ENCODE results near the gene MAP4K1. TPM values are rescaled to one million over a fixed set of nuclear protein-coding genes. Genes with fewer than 3 reads are reported as not detected.

Gene MAP4K1
- total RNA-seq, 1 experiment from 2014 or later, result 11.1 TPM

- intact Hi-C loops (cut with micrococcal nuclease; ENCODE audit: unreplicated experiment) (loop anchor here (5.0 to 10.0 kb wide), 2 partner anchors 37 to 280 kb away; partner anchors contain the start of genes MRPS12 and SARS2), in situ Hi-C loops (cut with HindIII; ENCODE audit: low pct_unique_long_range_greater_than_20kb, low sequenced_read_pairs) (loop anchor here (25.0 kb wide), 2 partner anchors 1132 to 1682 kb away; partner anchors contain the start of genes C19orf47, LEUTX and PLD3)
- POLR2A ChIA-PET, result interaction anchor here (1.0 to 2.0 kb wide), 2 partner anchors 11 to 38 kb away, joined by 3 to 6 read pairs; no protein-coding TSS in a partner anchor
- Histone ChIP-seq H3K27me3 (ENCODE audit: control insufficient read depth, insufficient read depth, low read length) (no peaks in the 10 kb centered on the region), H3K4me1 (ENCODE audit: control insufficient read depth, insufficient read depth, low read length) (peaks cover 94% of the 10 kb centered on the region), H3K4me3 (ENCODE audit: low read depth in 2 of 2, low read length in 2 of 2) (peak overlapping the region; percentile 50 to 68; a peak in 3 of 4 replicates), H3K9me3 (ENCODE audit: control insufficient read depth, insufficient read depth, low read depth, low read length) (no peaks in the 10 kb centered on the region), H3K36me3 (ENCODE audit: control insufficient read depth, insufficient read depth, low read length) (peaks cover 23% of the 10 kb centered on the region; the same call in 1 of the 2 replicates), H3K27ac (ENCODE audit: low read length) (peak overlapping the region; percentile 96)
- CTCF ChIA-PET, result interaction anchor here (0.7 kb wide), 1 partner anchor 274 kb away, joined by 5 read pairs; no protein-coding TSS in a partner anchor
- ATAC-seq (no peak), DNase-seq (ENCODE audit: low read depth, low spot score) (no peak)
- no TSS peak for BruUV-seq (replicated peaks)
- peak; percentile 99 for TF ChIP-seq TCF7L2 (IDR thresholded peaks at IDR 0.05; ENCODE audit: low read depth, low read length)
- TF ChIP-seq, protein P1, sequence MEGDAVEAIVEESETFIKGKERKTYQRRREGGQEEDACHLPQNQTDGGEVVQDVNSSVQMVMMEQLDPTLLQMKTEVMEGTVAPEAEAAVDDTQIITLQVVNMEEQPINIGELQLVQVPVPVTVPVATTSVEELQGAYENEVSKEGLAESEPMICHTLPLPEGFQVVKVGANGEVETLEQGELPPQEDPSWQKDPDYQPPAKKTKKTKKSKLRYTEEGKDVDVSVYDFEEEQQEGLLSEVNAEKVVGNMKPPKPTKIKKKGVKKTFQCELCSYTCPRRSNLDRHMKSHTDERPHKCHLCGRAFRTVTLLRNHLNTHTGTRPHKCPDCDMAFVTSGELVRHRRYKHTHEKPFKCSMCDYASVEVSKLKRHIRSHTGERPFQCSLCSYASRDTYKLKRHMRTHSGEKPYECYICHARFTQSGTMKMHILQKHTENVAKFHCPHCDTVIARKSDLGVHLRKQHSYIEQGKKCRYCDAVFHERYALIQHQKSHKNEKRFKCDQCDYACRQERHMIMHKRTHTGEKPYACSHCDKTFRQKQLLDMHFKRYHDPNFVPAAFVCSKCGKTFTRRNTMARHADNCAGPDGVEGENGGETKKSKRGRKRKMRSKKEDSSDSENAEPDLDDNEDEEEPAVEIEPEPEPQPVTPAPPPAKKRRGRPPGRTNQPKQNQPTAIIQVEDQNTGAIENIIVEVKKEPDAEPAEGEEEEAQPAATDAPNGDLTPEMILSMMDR (IDR thresholded peaks at IDR 0.05), result no peak
Measured at GRCh38 chr19:38655148-38655824, 37.5 kb upstream of the MAP4K1 start.

DNA sequence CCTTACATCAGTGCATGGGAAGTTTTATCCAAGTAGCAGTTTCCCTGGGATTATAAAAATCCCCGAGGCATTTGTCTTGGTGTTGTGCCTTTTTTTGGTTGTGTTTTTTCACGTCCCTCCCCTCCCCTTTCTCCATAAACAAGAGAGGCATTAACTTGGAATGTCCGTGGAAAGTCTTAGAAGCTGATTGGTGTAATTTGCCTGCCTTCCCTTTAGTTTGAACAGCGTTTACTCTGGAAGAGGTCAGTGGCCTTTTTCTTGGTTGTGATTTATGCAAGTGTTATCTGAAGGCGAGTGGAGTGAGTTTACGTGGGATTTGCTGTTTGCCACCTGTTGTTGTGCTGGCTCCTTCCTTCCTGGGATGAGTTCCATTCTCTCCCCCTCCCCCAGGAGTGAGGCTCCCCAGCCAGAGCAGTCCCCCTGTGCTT, 36.9 kb upstream of the MAP4K1 start:
- peak overlapping the region; percentile 96 for H3K27ac ChIP-seq (ENCODE audit: low read length)
- H3K36me3 ChIP-seq (ENCODE audit: control insufficient read depth, insufficient read depth, low read length), result peaks cover 23% of the 10 kb centered on the region; the same call in 1 of the 2 replicates
- no peak for DNase-seq (ENCODE audit: low read depth, low spot score)
- H3K4me3 ChIP-seq (ENCODE audit: low read depth in 2 of 2, low read length in 2 of 2), result peak overlapping the region; percentile 50 to 68
- in situ Hi-C loops (cut with HindIII; ENCODE audit: low pct_unique_long_range_greater_than_20kb, low sequenced_read_pairs), result loop anchor here (25.0 kb wide), 2 partner anchors 1133 to 1683 kb away; partner anchors contain the start of genes C19orf47, LEUTX and PLD3
- intact Hi-C loops (cut with micrococcal nuclease; ENCODE audit: unreplicated experiment), result loop anchor here (5.0 to 10.0 kb wide), 4 partner anchors 38 to 280 kb away; partner anchors contain the start of genes MRPS12 and SARS2
- no TSS peak for BruUV-seq (replicated peaks)
- no peak for TF ChIP-seq TCF7L2 (IDR thresholded peaks at IDR 0.05; ENCODE audit: low read depth, low read length)
- TF ChIP-seq, protein P1 (IDR thresholded peaks at IDR 0.05), result no peak
- TF ChIP-seq SIN3A (IDR thresholded peaks at IDR 0.05; ENCODE audit: borderline replicate concordance, insufficient read depth, low read depth, low read length), result no peak
- TF ChIP-seq POLR2AphosphoS5 (IDR thresholded peaks at IDR 0.05; ENCODE audit: low read depth, low read length), result no peak
- TF ChIP-seq, protein P2, sequence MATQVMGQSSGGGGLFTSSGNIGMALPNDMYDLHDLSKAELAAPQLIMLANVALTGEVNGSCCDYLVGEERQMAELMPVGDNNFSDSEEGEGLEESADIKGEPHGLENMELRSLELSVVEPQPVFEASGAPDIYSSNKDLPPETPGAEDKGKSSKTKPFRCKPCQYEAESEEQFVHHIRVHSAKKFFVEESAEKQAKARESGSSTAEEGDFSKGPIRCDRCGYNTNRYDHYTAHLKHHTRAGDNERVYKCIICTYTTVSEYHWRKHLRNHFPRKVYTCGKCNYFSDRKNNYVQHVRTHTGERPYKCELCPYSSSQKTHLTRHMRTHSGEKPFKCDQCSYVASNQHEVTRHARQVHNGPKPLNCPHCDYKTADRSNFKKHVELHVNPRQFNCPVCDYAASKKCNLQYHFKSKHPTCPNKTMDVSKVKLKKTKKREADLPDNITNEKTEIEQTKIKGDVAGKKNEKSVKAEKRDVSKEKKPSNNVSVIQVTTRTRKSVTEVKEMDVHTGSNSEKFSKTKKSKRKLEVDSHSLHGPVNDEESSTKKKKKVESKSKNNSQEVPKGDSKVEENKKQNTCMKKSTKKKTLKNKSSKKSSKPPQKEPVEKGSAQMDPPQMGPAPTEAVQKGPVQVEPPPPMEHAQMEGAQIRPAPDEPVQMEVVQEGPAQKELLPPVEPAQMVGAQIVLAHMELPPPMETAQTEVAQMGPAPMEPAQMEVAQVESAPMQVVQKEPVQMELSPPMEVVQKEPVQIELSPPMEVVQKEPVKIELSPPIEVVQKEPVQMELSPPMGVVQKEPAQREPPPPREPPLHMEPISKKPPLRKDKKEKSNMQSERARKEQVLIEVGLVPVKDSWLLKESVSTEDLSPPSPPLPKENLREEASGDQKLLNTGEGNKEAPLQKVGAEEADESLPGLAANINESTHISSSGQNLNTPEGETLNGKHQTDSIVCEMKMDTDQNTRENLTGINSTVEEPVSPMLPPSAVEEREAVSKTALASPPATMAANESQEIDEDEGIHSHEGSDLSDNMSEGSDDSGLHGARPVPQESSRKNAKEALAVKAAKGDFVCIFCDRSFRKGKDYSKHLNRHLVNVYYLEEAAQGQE (IDR thresholded peaks at IDR 0.05; ENCODE audit: insufficient read depth in 1 of 2, low read depth in 2 of 2, low read length in 1 of 2), result no peak
- ATAC-seq, result no peak; the same call in 1 of the 2 replicates
- POLR2A ChIA-PET, result interaction anchor here (0.7 to 1.0 kb wide), 2 partner anchors 12 to 387 kb away, joined by 3 to 12 read pairs; no protein-coding TSS in a partner anchor
- no peaks in the 10 kb centered on the region for H3K9me3 ChIP-seq (ENCODE audit: control insufficient read depth, insufficient read depth, low read depth, low read length)
- peaks cover 88% of the 10 kb centered on the region for H3K4me1 ChIP-seq (ENCODE audit: control insufficient read depth, insufficient read depth, low read length)
- CTCF ChIA-PET, result interaction anchor here (0.7 kb wide), 1 partner anchor 275 kb away, joined by 5 read pairs; no protein-coding TSS in a partner anchor
- H3K27me3 ChIP-seq (ENCODE audit: control insufficient read depth, insufficient read depth, low read length), result no peaks in the 10 kb centered on the region
